HEK293 (cell line): ENCODE measurements around the gene ZDHHC8.

ENCODE experiments used
- CTCF ChIA-PET: fragments of 350-600 bp; formaldehyde crosslinking; extraction: SDS; loops from one replicate; lab custom pipeline; 2021; ENCODE audit warnings: antibody characterized with exemption; lab: Yijun Ruan, JAX
- POLR2A ChIA-PET: fragments of 300-600 bp; formaldehyde crosslinking; extraction: SDS; loops from one replicate; lab custom pipeline; 2020; ENCODE audit warnings: antibody characterized with exemption, inconsistent platforms; lab: Yijun Ruan, JAX
- H3K27ac ChIP-seq: fragments of 200-500 bp; sonication (Bioruptor generic); 2 replicates; pipeline ENCODE4 v1.5.1; 2014; ENCODE audit warnings: low read depth, low read length, control low read depth, inconsistent platforms; ENCODE audit errors: extremely low read depth
- H3K36me3 ChIP-seq, 2 experiments: fragments of 200-500 bp in 1 of 2; sonication (Bioruptor generic) in 1 of 2; 1 replicate in 1 of 2; 2 replicates in 1 of 2; pipeline ENCODE4 v1.5.1; 2014 to 2017; ENCODE audit warnings: inconsistent platforms in 2 of 2, low read length in 2 of 2; ENCODE audit not compliant: control insufficient read depth in 2 of 2, insufficient read depth in 1 of 2
- H3K4me1 ChIP-seq: fragments of 200-500 bp; sonication (Bioruptor generic); 2 replicates; pipeline ENCODE4 v1.5.1; 2014; ENCODE audit warnings: mild to moderate bottlenecking, low read length, inconsistent platforms; ENCODE audit not compliant: control insufficient read depth, insufficient read depth
- H3K4me3 ChIP-seq: 2 replicates; pipeline ENCODE4 v1.5.1; 2011; ENCODE audit warnings: low read depth, mild to moderate bottlenecking, control low read depth, low read length, moderate library complexity
- H3K9me3 ChIP-seq: fragments of 200-500 bp; sonication (Bioruptor generic); 2 replicates; pipeline ENCODE4 v1.5.1; 2014; ENCODE audit warnings: low read depth, low read length, inconsistent platforms; ENCODE audit not compliant: control insufficient read depth, insufficient read depth
- AEBP2 ChIP-seq: fragments of 450-650 bp; formaldehyde crosslinking; IDR thresholded peaks from 2 replicates; pipeline ENCODE4 v1.5.1; 2016; ENCODE audit warnings: missing biosample characterization, missing genetic modification characterization, borderline replicate concordance
- EGR2 ChIP-seq: fragments of 450-650 bp; formaldehyde crosslinking; IDR thresholded peaks from 2 replicates; pipeline ENCODE4 v1.5.1; 2016; ENCODE audit warnings: low read depth, missing biosample characterization, missing genetic modification characterization
- GLIS1 ChIP-seq: fragments of 450-650 bp; formaldehyde crosslinking; IDR thresholded peaks from 2 replicates; pipeline ENCODE4 v1.5.1; 2016; ENCODE audit warnings: missing biosample characterization, missing genetic modification characterization
- INSM2 ChIP-seq: fragments of 450-650 bp; formaldehyde crosslinking; IDR thresholded peaks from 2 replicates; pipeline ENCODE4 v1.5.1; 2016; ENCODE audit warnings: missing biosample characterization, missing genetic modification characterization
- PATZ1 ChIP-seq: fragments of 450-650 bp; formaldehyde crosslinking; IDR thresholded peaks from 2 replicates; pipeline ENCODE4 v1.5.1; 2016; ENCODE audit warnings: missing biosample characterization, missing genetic modification characterization
- REPIN1 ChIP-seq: fragments of 450-650 bp; formaldehyde crosslinking; IDR thresholded peaks from 2 replicates; pipeline ENCODE4 v1.5.1; 2017; ENCODE audit warnings: missing biosample characterization, missing genetic modification characterization, low read depth
- ZFHX2 ChIP-seq: fragments of 450-650 bp; formaldehyde crosslinking; conservative IDR thresholded peaks from 2 replicates; pipeline ENCODE4 v1.5.1; 2016; ENCODE audit warnings: missing biosample characterization, missing genetic modification characterization
- ZFP3 ChIP-seq: fragments of 450-650 bp; formaldehyde crosslinking; IDR thresholded peaks from 2 replicates; pipeline ENCODE4 v1.5.1; 2016; ENCODE audit warnings: low read depth, missing biosample characterization, missing genetic modification characterization
- ZFP37 ChIP-seq: fragments of 450-650 bp; formaldehyde crosslinking; IDR thresholded peaks from 2 replicates; pipeline ENCODE4 v1.5.1; 2016; ENCODE audit warnings: missing biosample characterization, missing genetic modification characterization
- ZNF121 ChIP-seq: fragments of 450-650 bp; formaldehyde crosslinking; IDR thresholded peaks from 2 replicates; pipeline ENCODE4 v1.5.1; 2016; ENCODE audit warnings: missing biosample characterization, missing genetic modification characterization
- ZNF132 ChIP-seq: fragments of 450-650 bp; formaldehyde crosslinking; IDR thresholded peaks from 2 replicates; pipeline ENCODE4 v1.5.1; 2017; ENCODE audit warnings: missing biosample characterization, missing genetic modification characterization, borderline replicate concordance
- ZNF140 ChIP-seq: fragments of 450-650 bp; formaldehyde crosslinking; IDR thresholded peaks from 2 replicates; pipeline ENCODE4 v1.5.1; 2016; ENCODE audit warnings: missing biosample characterization, missing genetic modification characterization
- ZNF341 ChIP-seq: fragments of 450-650 bp; formaldehyde crosslinking; IDR thresholded peaks from 2 replicates; pipeline ENCODE4; 2016; ENCODE audit warnings: low read depth, missing biosample characterization, missing genetic modification characterization
- ZNF350 ChIP-seq: fragments of 450-650 bp; formaldehyde crosslinking; IDR thresholded peaks from 2 replicates; pipeline ENCODE4 v1.5.0; 2017; ENCODE audit warnings: missing biosample characterization, mild to moderate bottlenecking, missing genetic modification characterization
- ZNF394 ChIP-seq: fragments of 450-650 bp; formaldehyde crosslinking; IDR thresholded peaks from 2 replicates; pipeline ENCODE4 v1.5.1; 2016; ENCODE audit warnings: missing biosample characterization, missing genetic modification characterization, mild to moderate bottlenecking, moderate library complexity, borderline replicate concordance
- ZNF426 ChIP-seq: fragments of 450-650 bp; formaldehyde crosslinking; IDR thresholded peaks from 2 replicates; pipeline ENCODE4 v1.5.1; 2017; ENCODE audit warnings: missing biosample characterization, missing genetic modification characterization, mild to moderate bottlenecking, inconsistent platforms, moderate library complexity
- ZNF449 ChIP-seq: fragments of 450-650 bp; formaldehyde crosslinking; IDR thresholded peaks from 2 replicates; pipeline ENCODE4 v1.5.1; 2017; ENCODE audit warnings: missing biosample characterization, mild to moderate bottlenecking, missing genetic modification characterization, moderate library complexity
- ZNF510 ChIP-seq: fragments of 450-650 bp; formaldehyde crosslinking; IDR thresholded peaks from 2 replicates; pipeline ENCODE4 v1.5.1; 2018; ENCODE audit warnings: mild to moderate bottlenecking, missing genetic modification characterization, missing biosample characterization; ENCODE audit not compliant: insufficient replicate concordance
- ZNF521 ChIP-seq: fragments of 450-650 bp; formaldehyde crosslinking; IDR thresholded peaks from 2 replicates; pipeline ENCODE4 v1.5.1; 2017; ENCODE audit warnings: missing biosample characterization, mild to moderate bottlenecking, missing genetic modification characterization
- ZNF530 ChIP-seq: fragments of 450-650 bp; formaldehyde crosslinking; IDR thresholded peaks from 2 replicates; pipeline ENCODE4 v1.5.1; 2016; ENCODE audit warnings: low read depth, missing biosample characterization, missing genetic modification characterization
- ZNF544 ChIP-seq: fragments of 450-650 bp; formaldehyde crosslinking; IDR thresholded peaks from 2 replicates; pipeline ENCODE4 v1.5.0; 2017; ENCODE audit warnings: missing biosample characterization, missing genetic modification characterization
- ZNF580 ChIP-seq: fragments of 450-650 bp; formaldehyde crosslinking; IDR thresholded peaks from 2 replicates; pipeline ENCODE4 v1.5.1; 2016; ENCODE audit warnings: missing biosample characterization, missing genetic modification characterization

Gene ZDHHC8

GRCh38 chr22:20188567-20188877 lies 56.9 kb downstream of the ZDHHC8 start:
- CTCF ChIA-PET = no interaction called here
- TF ChIP-seq ZNF449 (tag by site-specific recombination) (no peak), ZNF350 (tag by site-specific recombination) (no peak), ZNF140 (tag by site-specific recombination) (no peak), GLIS1 (tag by site-specific recombination) (peak; percentile 38), ZFP3 (tag by site-specific recombination) (no peak), ZNF132 (tag by site-specific recombination) (no peak), AEBP2 (tag by site-specific recombination) (no peak)
- TF ChIP-seq, all 188 proteins: peak for 1
- no peaks in the 10 kb centered on the region for H3K36me3 ChIP-seq
- H3K27ac ChIP-seq = no peak overlapping the region
- no peaks in the 10 kb centered on the region for H3K9me3 ChIP-seq
- POLR2A ChIA-PET = no interaction called here
- H3K4me1 ChIP-seq = no peaks in the 10 kb centered on the region
- no peak overlapping the region for H3K4me3 ChIP-seq

- Histone ChIP-seq H3K4me3 (no peak overlapping the region), H3K4me1 (no peaks in the 10 kb centered on the region), H3K9me3 (no peaks in the 10 kb centered on the region), H3K36me3 (no peaks in the 10 kb centered on the region), H3K27ac (no peak overlapping the region)
- ChIA-PET CTCF (interaction anchor here (0.6 to 1.2 kb wide), 2 partner anchors 48 to 68 kb away, joined by 3 to 5 read pairs; no protein-coding TSS in a partner anchor), POLR2A (interaction anchor here (0.6 kb wide), 1 partner anchor 64 kb away, joined by 3 read pairs; no protein-coding TSS in a partner anchor)
- TF ChIP-seq INSM2 (no peak), ZNF121 (tag by site-specific recombination) (no peak), ZNF530 (tag by site-specific recombination) (no peak), PATZ1 (tag by site-specific recombination) (no peak), ZNF544 (no peak), ZFP37 (tag by site-specific recombination) (no peak), ZNF394 (tag by site-specific recombination) (no peak), ZNF521 (tag by site-specific recombination) (no peak), ZNF341 (tag by site-specific recombination) (no peak), ZNF426 (no peak), ZNF510 (tag by site-specific recombination) (no peak), REPIN1 (no peak), ZFHX2 (tag by site-specific recombination) (no peak), EGR2 (no peak), ZNF580 (tag by site-specific recombination) (no peak)
These were observed 59.5 kb downstream of the ZDHHC8 start for GRCh38 chr22:20191000-20191515.
